GM19240 (cell line): ENCODE measurements around the gene FNDC3B.
"Not testable (repeated sequence)": the region's sequence is repeated elsewhere in the genome, so short reads cannot be mapped to it uniquely, and the experiment has no call there.

Source experiments
- DNase-seq: peaks from one replicate; pipeline ENCODE4 v3.0.0; 2011; ENCODE audit warnings: low spot score; ENCODE audit not compliant: insufficient read length

FNDC3B gene

GRCh38 chr3:172093581-172094443 lies 54.4 kb downstream of the FNDC3B start:
- not testable (repeated sequence) for DNase-seq

- peak; percentile 23 for DNase-seq
These were observed 55.5 kb downstream of the FNDC3B start for GRCh38 chr3:172094621-172095557.

- DNase-seq = no peak
These were observed 57.6 kb downstream of the FNDC3B start for GRCh38 chr3:172096881-172097420.

- DNase-seq = no peak
These were observed 58.2 kb downstream of the FNDC3B start for GRCh38 chr3:172097585-172097984.

- DNase-seq = no peak
These were observed 59.5 kb downstream of the FNDC3B start for GRCh38 chr3:172098698-172099494.

GRCh38 chr3:172099495-172099808 lies 60.1 kb downstream of the FNDC3B start:
- no peak for DNase-seq

- DNase-seq = no peak
These were observed 61.1 kb downstream of the FNDC3B start for GRCh38 chr3:172100482-172100881.

- no peak for DNase-seq
These were observed 61.7 kb downstream of the FNDC3B start for GRCh38 chr3:172101107-172101506.

GRCh38 chr3:172102123-172102882 lies 62.9 kb downstream of the FNDC3B start:
- no peak for DNase-seq

- DNase-seq = no peak
These were observed 63.5 kb downstream of the FNDC3B start for GRCh38 chr3:172102883-172103310.

- DNase-seq = no peak
These were observed 64.3 kb downstream of the FNDC3B start for GRCh38 chr3:172103724-172104123.

- no peak for DNase-seq
These were observed 65.2 kb downstream of the FNDC3B start for GRCh38 chr3:172104471-172105072.

GRCh38 chr3:172106037-172106954 lies 66.9 kb downstream of the FNDC3B start:
- DNase-seq = no peak

- no peak for DNase-seq
These were observed 67.6 kb downstream of the FNDC3B start for GRCh38 chr3:172106989-172107388.

GRCh38 chr3:172107403-172107802 lies 68.0 kb downstream of the FNDC3B start:
- peak; percentile 47 for DNase-seq

GRCh38 chr3:172110127-172110779 lies 70.9 kb downstream of the FNDC3B start:
- DNase-seq = no peak

- DNase-seq = no peak
These were observed 71.8 kb downstream of the FNDC3B start for GRCh38 chr3:172111163-172111562.

- DNase-seq = no peak
These were observed 72.8 kb downstream of the FNDC3B start for GRCh38 chr3:172112078-172112733.
